Activated CD8-positive, alpha-beta memory T cell treated with anti-CD3 and anti-CD28 coated beads, Interleukin-2, amount 50 U/mL, for 4 hours (primary cell): Measurements from ENCODE around the gene FMN1.
"Not testable (repeated sequence)": the region's sequence is repeated elsewhere in the genome, so short reads cannot be mapped to it uniquely, and the experiment has no call there.

ENCODE experiments used
- DNase-seq: peaks from one replicate; pipeline ENCODE4 v3.0.0-alpha.2; 2020

The FMN1 gene

DNA sequence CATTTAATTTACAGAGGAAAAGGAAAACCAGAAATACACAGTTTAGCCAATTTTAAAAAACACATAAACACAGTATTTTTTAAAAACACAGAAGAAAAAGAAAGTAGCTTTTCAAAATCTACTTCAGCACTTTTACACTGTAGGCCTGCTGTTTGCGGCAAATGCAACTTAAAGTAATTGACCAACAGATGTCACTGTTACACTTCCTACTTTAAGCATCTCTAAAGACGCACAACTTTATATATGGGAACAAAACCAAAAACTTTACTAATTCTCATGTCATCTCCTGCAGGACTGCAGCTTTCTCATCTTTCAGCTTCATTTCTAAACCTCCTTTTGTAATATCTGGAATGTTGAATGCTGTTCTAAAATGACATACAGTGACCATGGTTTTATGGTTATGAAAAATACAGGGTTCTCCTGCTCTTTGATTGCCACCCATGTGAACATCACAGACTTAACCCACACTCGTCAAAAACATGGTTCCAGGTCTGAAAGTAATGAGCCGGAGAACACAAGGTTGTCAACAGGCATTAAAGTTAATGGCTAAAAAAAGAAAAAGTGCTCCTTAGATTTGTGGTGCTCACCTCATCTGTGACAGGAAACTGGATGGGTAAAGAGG lies 107.9 kb downstream of the FMN1 start:
- no peak for DNase-seq

GRCh38 chr15:33084661-33085060 lies 109.9 kb downstream of the FMN1 start:
- DNase-seq = no peak

- DNase-seq = no peak
Observed at GRCh38 chr15:33083232-33084081, 111.1 kb downstream of the FMN1 start.

DNA sequence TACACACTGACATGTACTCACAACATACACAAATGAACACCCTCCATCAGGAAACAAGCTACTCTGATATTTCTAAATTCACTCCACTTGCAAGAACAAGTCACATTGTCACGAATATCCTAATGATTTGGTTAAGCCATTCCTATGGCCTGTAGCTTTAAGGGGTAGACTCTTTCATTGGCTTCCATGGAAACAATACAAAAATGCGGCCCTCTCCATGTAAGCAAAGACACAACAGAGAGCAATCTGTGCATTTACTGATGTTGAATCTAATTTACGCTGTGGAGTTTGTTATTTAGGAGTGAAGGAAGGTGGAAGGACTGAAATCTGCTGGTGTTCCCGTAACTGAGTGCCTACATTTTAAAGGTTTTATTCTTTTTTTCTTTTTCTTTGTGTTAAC lies 114.5 kb downstream of the FMN1 start:
- DNase-seq = no peak

GRCh38 chr15:33078607-33079006 lies 115.9 kb downstream of the FMN1 start:
- DNase-seq = no peak

DNA sequence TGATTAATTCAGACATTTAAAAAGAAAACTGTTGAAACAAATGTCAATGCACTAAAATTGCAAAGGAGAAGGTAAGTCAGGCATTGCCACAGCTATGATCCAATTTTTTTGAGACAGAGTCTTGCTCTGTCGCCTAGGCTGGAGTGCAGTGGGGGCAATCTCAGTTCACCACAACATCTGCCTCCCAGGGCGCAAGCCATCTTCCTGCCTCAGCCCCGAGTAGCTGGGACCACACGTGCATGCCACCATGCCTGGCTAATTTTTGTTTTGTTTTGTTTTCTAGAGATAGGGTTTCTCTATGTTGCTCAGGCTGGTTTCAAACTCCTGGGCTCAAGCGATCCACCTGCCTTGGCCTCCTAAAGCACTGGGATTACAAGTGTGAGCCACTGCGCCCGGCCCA lies 117.6 kb downstream of the FMN1 start:
- no peak for DNase-seq

- DNase-seq = no peak
Observed at GRCh38 chr15:33074942-33075341, 119.6 kb downstream of the FMN1 start.

- no peak for DNase-seq
Observed at GRCh38 chr15:33074212-33074611, 120.3 kb downstream of the FMN1 start.

DNA sequence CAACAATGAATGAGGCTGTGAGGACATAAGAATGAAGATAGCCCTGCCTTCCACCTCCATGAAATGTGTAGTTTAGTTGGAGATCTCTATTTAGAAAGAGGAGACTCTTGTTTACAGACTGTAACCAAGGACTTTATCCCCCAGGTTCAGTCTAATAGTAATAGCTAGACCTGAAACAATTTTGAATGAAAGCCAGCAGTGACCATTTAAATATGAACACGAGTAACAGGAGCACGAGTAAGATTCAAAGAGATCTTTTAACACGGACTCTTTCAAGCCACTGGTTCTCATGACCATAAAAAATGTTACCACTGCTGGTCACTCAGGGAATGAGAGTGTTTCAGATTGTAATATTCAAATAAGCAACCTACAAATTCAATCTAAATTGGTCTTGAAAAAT lies 123.1 kb downstream of the FMN1 start:
- DNase-seq = no peak

- not testable (repeated sequence) for DNase-seq
Observed at GRCh38 chr15:33069903-33070302, 124.6 kb downstream of the FMN1 start.

- no peak for DNase-seq
Observed at GRCh38 chr15:33069161-33069560, 125.4 kb downstream of the FMN1 start.

- DNase-seq = no peak
Observed at GRCh38 chr15:33068511-33068990, 126.0 kb downstream of the FMN1 start.

GRCh38 chr15:33068007-33068481 lies 126.5 kb downstream of the FMN1 start:
- DNase-seq = no peak

GRCh38 chr15:33067456-33067855 lies 127.1 kb downstream of the FMN1 start:
- no peak for DNase-seq

- DNase-seq = no peak
Observed at GRCh38 chr15:33066584-33066983, 127.9 kb downstream of the FMN1 start.

DNA sequence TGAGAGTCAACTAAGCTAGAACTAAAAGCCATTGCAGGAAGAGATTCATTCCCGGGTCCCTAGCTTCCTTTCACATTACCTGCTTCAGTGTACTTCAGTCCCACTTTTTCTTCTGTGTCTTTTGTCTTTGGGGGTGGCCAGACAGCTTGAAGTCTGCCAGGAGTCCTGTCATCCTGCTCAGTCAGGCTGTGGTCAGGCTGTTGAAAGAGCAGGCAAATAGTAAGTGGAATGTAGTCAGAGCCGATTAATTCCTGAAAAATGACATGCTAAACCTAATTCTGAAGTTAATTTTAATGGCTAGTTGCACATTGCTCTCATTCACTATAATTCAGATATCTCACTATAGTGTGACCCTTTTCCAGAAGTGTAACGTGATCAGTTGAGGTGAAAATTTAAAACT lies 129.6 kb downstream of the FMN1 start:
- no peak for DNase-seq

GRCh38 chr15:33059184-33059583 lies 135.3 kb downstream of the FMN1 start:
- DNase-seq = no peak

DNA sequence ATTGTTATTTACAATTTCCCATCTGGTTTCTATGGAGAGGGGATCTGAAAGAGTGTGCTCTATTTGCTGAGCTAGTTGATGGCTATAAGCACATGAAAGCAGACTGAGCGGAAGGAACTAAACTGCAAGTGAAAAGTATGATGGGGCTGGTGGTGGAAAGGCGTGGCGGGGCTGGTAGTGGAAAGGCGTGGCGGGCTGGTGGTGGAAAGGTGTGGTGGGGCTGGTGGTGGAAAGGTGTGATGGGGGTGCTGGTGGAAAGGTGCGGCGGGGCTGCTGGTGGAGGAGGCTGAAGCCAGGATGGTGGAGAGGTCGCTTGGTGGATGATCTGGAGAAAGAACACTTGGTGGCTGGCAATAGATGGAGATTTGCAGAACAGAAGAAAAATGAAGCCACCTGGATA lies 136.7 kb downstream of the FMN1 start:
- no peak for DNase-seq

GRCh38 chr15:33055962-33056361 lies 138.6 kb downstream of the FMN1 start:
- no peak for DNase-seq

DNA sequence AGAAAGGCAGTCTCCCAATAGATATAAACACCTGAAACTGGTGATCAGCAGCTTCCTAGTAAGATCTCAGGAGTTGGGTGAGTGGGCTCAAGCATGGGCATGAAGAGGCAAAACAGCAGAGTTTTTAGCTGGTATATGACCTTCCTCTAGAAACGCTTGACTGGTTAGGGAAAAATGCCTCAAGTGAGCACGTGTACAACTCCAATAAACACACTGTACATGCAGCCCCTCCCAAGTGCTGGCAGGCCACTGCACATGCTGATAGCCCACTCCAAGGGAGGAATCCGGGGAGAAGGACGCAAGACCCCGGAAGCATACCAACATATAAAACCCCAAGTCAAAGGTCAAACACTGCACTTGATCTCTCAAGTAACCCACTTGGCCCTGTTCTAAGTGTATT lies 143.0 kb downstream of the FMN1 start:
- no peak for DNase-seq

GRCh38 chr15:33048255-33048654 lies 146.3 kb downstream of the FMN1 start:
- no peak for DNase-seq

- no peak for DNase-seq
Observed at GRCh38 chr15:33047077-33047476, 147.4 kb downstream of the FMN1 start.

DNA sequence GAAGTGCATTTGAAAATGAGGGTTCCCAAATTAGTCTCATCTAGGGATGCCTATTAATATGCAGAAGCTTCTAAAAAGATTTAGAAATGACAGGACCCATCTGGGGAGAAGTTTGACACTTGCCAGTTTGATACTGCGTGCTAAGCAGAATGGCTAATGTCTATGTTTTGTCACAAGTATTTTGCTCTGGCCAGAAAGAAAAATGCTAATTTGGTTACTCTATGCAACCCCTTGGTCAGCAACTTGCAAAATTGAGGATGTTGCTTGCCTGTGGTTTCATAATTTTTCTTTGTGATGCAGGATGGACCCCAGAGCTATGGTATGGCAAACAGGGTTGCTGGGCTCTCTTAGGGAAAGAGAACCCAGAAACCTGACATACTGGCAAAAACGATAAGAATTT lies 148.2 kb downstream of the FMN1 start:
- DNase-seq = no peak

DNA sequence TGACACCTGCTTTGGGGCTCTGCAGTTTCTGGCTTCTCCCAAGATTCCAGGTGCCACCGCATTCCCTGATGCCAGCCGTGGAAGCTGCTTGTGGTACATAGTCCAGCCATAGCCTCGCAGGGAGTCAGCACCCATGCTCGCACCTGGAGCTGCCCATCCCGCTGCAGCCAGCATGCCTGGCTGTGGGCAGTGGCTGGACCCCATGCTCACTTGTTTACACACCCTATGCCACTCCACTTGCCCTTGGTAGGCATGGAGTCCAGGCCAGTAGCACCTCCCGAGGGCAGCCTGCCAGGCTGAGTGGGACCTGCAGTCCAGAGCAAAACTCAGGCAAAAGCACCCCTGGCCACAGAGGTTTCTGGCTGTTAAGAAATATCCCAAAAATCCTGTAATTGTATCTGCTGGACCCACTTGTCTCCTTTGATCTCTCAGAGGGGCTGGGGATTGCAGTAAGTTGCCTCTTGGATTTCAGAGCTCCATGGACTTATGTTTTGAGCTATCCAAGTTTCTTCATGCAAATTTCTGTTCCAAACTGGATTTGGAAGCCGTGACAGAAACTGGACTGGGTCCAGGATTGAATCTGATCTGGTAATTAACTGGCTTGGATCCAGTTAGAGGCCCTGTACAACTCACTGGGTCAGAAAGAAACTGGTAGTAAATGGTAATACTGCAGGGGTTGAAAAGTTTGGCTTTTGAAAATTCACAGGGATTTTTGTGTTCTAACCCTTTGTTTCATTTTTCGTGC lies 149.3 kb downstream of the FMN1 start:
- DNase-seq = no peak
